NCI-H526 (cell line): Measurements from ENCODE around the gene S100P.

ENCODE experiments used
- DNase-seq, 2 experiments: peaks; one replicate each; lab custom pipeline; 2025; lab: John Stamatoyannopoulos, UW

S100P gene

DNA sequence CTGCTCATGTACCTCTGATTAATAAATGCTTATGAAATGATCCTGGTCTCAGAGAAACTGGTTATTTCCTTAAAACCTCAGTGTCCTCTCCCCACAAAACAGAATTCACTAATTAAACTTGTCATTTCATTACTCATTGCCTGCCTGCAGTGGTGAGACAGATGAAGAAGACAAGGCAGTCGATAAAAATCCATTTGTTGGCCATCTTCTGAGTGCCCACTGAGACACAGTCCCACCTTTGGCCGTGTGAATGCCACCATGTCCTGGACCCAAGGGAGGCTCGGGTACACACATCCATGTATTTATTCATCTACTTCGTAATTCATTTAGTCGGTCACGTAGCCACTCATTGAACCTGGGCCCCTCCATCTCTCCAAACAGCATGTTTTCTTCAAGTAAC is 3.5 kb downstream of the S100P start:
- no peak for DNase-seq

DNA sequence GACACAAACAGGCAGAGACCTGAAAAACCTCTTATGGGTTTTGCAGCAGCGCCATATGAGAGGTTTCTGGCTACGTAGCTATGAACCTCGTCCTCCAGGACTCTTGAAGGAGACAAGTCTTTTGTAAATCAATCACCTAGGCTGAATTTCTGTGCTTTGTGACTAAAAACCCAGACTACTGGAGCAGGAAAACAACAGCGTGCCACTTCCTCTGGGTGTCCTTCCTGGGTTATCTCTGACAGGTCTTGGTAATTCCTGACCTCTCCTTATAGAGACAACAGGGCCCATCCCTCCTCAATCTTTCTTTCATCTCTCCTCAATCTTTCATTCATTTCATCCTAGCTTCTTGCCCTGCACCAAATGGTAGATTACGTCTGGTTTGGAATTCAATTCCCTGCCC is 5.7 kb downstream of the S100P start:
- DNase-seq: no peak

DNA sequence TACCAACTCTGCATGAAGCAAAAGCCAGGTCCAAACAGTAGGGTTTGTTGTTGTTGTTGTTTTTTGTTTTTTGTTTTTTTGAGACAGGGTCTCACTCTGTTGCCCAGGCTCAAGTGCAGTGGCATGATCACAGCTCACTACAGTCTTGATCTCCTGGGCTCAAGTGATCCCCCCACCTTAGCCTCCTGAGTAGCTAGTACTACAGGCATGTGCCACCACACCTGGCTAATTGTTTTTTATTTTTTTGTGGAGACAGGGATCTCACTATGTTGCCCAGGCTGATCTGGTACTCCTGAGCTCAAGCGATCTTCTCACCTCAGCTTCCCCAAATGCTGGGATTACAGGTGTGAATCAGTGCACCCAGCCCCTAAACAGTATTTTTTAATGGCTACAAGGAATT is 6.2 kb downstream of the S100P start:
- DNase-seq: no peak

- DNase-seq: peak in 1 of 2 experiments; percentile 28
These were observed 7.7 kb downstream of the S100P start for GRCh38 chr4:6701371-6701770.

DNA sequence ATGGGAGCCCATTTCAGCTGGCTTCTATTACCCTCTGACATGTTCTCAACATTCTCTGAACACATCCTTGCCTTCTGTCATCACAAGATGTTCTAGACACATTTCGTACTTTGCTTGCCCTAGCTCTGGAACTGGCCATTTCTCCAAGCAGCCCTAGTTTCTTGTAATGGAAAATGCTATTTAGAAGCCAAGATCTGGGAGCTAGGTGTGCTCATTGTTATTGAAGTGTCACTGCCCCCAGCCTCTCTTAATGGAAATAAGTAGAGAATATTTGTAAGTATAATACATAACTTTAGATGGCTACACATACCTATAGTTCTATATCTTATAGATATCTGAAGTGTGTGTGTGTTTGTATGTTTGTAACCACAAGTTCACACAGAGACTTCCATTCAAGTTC is 9.1 kb downstream of the S100P start:
- no peak for DNase-seq

- no peak for DNase-seq
These were observed 10.1 kb downstream of the S100P start for GRCh38 chr4:6703786-6704185.

DNA sequence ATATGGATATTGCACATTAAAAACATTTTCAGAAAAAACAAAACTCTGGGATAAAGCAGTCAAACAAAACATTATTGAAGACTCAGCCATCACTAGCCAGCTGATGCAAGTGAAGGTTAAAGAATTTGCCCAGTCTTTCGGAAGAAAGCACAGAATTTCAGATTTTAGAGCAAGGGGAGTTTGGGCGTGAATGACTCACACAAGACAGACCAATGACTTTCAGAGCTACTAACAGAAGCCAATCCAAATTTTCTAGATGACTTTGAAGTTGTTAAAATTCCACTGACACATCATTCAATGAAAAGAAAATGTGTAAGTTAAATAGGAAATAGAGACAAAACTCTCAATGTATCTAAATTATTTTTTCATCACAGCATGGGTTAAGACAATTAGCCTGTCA is 12.0 kb downstream of the S100P start:
- no peak for DNase-seq

GRCh38 chr4:6706173-6706572 is 12.5 kb downstream of the S100P start:
- no peak for DNase-seq

DNA sequence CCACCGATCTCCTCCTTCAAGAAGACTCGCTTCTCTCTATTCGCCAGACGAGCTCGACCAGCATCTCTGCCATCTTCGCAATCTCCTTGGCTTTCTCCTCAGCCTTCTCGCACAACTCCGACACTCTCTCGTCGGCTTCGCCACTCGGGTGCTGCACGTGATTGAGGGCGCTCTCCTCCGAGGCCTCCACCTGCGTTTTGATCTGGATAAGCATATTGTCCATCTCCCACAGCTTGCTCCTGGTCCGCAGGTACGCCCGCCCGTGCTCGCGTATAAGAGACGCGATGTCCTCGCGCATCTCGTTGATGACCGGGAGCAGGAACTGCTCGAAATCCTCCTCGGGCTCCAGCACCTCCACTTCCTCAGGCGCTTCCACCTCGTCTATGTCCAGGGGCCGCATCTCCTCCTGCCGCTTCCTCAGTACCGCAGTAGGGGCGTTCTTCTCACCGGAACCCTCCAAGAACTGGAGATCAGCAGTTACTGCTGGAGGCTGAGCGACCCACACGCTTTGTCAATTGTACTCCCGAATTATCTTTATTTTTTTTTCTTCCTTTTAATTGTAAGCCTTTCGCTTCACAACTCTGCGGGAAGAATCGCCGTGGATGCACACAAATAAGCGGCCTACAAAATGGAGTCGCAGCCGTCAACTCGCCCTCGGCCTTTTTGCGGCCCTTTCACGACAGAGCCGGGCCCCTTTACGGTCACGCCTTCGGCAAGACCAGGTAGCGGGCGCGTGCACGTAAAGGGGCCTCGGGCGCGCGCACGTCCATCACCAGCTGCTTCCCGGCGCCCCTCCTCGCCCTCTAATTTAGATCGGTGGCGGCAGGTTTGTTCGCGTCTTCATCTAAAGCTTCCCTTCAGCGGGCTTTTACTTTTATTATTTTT is 15.8 kb downstream of the S100P start, which contains the start of gene MRFAP1L1:
TSS of gene MRFAP1L1 (minus strand) at position 636 of the 885 bp plus-strand sequence. CDS start at position 400, 236 bp downstream.
- DNase-seq: peak; percentile 93 to 99

DNA sequence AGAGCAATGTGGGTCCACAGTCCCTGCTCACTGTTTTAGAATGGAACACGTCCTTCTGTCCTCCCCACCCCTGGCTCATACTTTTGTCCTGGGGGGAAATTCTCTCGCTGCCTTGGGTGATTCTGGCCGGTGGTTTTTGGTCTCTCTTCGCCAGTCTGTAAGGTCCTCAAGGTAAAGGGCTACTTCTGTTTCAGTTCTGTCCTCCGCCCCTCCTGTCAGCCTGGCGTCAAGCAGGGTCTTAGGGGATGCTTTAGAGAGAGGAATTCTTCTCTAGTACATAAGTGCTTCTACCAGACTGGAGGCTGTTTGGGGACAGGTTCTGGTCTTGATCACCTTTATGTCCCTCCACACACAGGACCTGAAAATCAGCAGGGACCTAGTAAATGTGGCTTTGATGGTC is 16.6 kb downstream of the S100P start:
- no peak for DNase-seq

DNA sequence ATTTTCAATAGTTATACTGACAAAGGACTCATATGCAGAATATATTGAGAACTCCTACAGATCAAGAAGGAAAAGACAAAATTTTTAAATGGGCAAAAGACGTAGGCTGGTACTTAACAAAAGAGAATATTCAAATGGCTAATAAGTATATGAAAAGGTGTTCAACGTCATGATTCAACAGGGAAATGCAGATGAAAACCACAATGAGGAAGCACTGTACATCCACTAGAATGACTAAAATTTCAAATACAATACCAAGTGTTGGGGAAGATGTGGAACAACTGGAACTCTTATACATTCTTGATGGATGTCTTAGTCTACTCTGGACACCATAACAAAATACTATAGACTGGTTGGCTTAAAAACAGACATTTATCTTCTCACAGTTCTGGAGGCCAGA is 17.3 kb downstream of the S100P start:
- DNase-seq: no peak

DNA sequence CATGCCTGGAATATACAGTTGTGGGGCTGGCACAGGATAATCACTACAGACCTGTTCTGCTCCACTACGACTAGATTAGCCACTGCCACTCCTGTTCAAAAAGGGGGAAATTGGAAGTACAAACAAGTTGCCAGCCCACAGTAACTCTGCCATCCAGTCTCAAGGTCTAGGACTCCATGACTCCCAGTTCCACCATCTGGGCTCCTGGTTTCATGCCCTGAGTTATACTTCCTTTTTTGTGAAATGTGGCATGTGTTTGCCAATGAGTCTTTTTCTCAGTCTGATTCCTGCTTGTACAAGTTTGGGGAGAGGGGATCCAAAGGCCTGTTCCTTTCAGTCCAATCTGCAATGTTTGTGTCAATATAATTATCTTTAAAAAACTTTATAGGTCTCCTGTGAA is 21.3 kb downstream of the S100P start:
- no peak for DNase-seq

DNA sequence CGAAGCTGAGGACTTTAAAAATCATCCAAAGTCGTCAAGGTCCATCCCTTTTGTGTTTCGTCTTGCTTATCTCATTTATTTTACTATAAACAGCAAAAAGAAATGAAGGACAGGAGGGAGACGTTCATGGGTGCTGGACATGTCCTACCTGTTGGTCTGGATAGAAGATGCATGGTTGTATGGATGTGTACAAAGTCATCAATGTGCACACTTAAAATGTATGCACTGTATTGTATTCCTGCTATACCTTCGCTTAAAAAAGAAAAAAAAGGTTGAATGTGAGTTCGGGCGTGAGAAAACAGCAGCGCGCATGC is 22.0 kb downstream of the S100P start:
- no peak for DNase-seq

DNA sequence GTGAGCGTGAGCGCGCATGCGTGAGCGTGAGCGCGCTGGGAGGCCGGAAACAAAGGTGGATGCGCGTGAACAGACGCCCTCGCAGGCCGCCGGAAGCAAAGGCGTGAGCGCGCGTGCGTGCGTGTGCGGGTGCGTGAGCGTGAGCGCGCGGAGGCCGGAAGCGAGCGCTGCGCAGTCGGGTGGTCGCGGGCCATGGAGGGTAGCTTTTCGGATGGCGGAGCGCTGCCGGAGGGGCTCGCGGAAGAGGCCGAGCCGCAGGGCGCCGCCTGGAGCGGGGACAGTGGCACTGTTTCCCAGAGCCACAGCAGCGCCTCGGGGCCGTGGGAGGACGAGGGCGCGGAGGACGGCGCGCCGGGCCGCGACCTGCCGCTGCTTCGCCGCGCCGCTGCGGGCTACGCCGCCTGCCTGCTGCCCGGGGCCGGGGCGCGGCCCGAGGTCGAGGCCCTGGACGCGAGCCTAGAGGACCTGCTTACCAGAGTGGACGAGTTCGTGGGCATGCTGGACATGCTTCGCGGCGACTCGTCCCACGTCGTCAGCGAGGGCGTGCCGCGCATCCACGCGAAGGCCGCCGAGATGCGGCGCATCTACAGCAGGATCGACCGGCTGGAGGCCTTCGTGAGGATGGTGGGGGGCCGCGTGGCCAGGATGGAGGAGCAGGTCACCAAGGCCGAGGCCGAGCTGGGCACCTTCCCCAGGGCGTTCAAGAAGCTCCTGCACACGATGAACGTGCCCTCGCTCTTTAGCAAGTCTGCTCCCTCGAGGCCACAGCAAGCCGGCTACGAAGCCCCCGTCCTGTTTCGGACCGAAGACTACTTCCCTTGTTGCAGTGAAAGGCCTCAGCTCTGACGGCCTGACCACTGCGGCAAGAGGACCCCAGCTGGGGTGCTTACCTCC is 22.6 kb downstream of the S100P start, which contains the start of gene BLOC1S4:
TSS of gene BLOC1S4 (plus strand) at position 157 of the 894 bp plus-strand sequence. CDS start at position 193, 36 bp downstream.
- DNase-seq: peak; percentile 77 to 95

- DNase-seq: no peak
These were observed 23.4 kb downstream of the S100P start for GRCh38 chr4:6716958-6717655.

- no peak for DNase-seq
These were observed 25.4 kb downstream of the S100P start for GRCh38 chr4:6718932-6719610.

DNA sequence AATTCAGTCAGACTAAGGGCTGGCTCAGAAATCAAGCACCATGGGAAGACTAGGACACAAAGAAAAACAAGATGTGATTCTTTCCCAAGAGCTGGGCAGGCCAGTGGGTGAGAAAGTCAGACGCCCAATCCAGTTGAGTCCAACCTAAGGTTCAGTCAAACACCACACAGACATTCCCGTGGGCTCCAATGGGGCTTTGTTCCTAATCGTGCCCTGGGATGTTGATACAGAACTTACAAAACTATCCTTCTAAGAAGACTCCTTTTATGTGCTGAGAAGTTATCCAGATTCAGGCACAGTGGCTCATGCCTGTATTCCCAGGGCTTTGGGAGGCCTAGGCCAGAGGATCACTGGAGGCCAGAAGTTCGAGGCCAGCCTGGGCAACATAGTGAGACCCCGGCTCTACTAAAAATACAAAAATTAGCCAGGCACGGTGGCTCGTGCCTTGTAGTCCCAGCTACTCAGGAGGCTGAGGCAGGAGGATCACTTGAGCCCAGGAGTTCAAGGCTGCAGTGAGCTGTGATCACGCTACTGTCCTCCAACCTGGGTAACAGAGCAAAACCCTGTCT is 26.0 kb downstream of the S100P start:
- DNase-seq: no peak

GRCh38 chr4:6720202-6720699 is 26.6 kb downstream of the S100P start:
- DNase-seq: peak; percentile 42 to 86

GRCh38 chr4:6721121-6721520 is 27.4 kb downstream of the S100P start:
- DNase-seq: no peak

DNA sequence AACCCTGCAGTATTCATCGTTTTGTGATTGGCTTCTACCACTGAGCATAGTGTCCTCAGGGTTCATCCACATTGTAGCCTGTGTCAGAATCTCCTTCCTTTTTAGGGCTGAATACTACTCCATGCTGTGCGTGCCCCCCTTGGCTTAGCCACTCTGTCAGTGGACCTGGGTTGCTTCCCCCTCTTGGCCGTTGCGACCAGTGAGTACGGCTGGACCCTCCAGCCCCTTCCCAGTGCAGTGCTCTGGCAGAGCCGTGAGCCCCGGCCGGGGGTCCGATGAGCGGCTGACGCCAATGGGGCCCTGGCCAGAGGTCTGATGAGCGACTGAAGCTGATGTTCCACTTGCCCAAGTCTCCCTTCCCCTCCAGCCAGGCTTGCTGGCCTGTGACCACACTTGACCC is 29.2 kb downstream of the S100P start:
- DNase-seq: no peak

- no peak for DNase-seq
These were observed 30.2 kb downstream of the S100P start for GRCh38 chr4:6723851-6724250.
